GM23338 (cell line): ENCODE measurements around the gene MSMB. TPM values are rescaled to one million over a fixed set of nuclear protein-coding genes. Genes with fewer than 3 reads are reported as not detected.

Experiments used
- ATAC-seq: fragments of 200-7000 bp; cut with Tn5 transposase; 3 replicates; pipeline ENCODE4 v1.9.1; 2020
- DNase-seq: peaks from one replicate; pipeline ENCODE4 v3.0.0-alpha.2; 2015; ENCODE audit warnings: low spot score
- H2AFZ ChIP-seq: fragments of 200-600 bp; sonication (generic); 2 replicates; pipeline ENCODE4 v1.8.0; 2016; ENCODE audit warnings: antibody characterized with exemption, mild to moderate bottlenecking, moderate library complexity
- H3F3A ChIP-seq: fragments of 200-600 bp; sonication (generic); replicated peaks from 2 replicates; pipeline ENCODE4 v1.8.0; 2017; ENCODE audit warnings: antibody characterized with exemption, mixed run types, low read depth
- H3K27ac ChIP-seq: fragments of 200-600 bp; sonication (generic); 2 replicates; pipeline ENCODE4 v1.6.1; 2016; ENCODE audit warnings: low read depth
- H3K27me3 ChIP-seq: fragments of 200-600 bp; sonication (generic); 2 replicates; pipeline ENCODE4 v1.8.0; 2016; ENCODE audit warnings: mild to moderate bottlenecking, mixed run types, moderate library complexity; ENCODE audit not compliant: insufficient read depth
- H3K36me3 ChIP-seq: fragments of 200-600 bp; sonication (generic); 2 replicates; pipeline ENCODE4 v1.8.0; 2016; ENCODE audit warnings: mild to moderate bottlenecking; ENCODE audit not compliant: insufficient read depth
- H3K4me1 ChIP-seq: fragments of 200-600 bp; sonication (generic); 2 replicates; pipeline ENCODE4 v1.8.0; 2016; ENCODE audit warnings: mild to moderate bottlenecking, moderate library complexity; ENCODE audit not compliant: insufficient read depth
- H3K4me2 ChIP-seq: fragments of 200-600 bp; sonication (generic); 2 replicates; pipeline ENCODE4 v1.7.1; 2017; ENCODE audit warnings: mixed run types
- H3K4me3 ChIP-seq: fragments of 200-600 bp; sonication (generic); 2 replicates; pipeline ENCODE4 v1.6.1; 2016; ENCODE audit warnings: mixed run types
- H3K79me2 ChIP-seq: fragments of 200-600 bp; sonication (generic); replicated peaks from 2 replicates; pipeline ENCODE4 v1.8.0; 2017; ENCODE audit warnings: mild to moderate bottlenecking; ENCODE audit not compliant: insufficient read depth
- H3K9me2 ChIP-seq: fragments of 200-600 bp; sonication (generic); 2 replicates; pipeline ENCODE4 v1.8.0; 2017; ENCODE audit not compliant: insufficient read depth
- H4K20me1 ChIP-seq: fragments of 200-600 bp; sonication (generic); replicated peaks from 2 replicates; pipeline ENCODE4 v1.8.0; 2017; ENCODE audit warnings: mild to moderate bottlenecking; ENCODE audit not compliant: insufficient read depth
- H3K27ac Mint-ChIP-seq: 2 replicates; pipeline ENCODE4 v1.8.0; 2020; ENCODE audit warnings: inconsistent platforms, mild to moderate bottlenecking, moderate library complexity, mixed read lengths
- H3K27me3 Mint-ChIP-seq: 3 replicates; pipeline ENCODE4 v1.8.0; 2022; ENCODE audit warnings: low read depth, mild to moderate bottlenecking, moderate library complexity, mixed read lengths, inconsistent platforms; ENCODE audit not compliant: insufficient read depth, poor library complexity
- H3K36me3 Mint-ChIP-seq: 3 replicates; pipeline ENCODE4 v1.8.0; 2021; ENCODE audit warnings: low read depth, mild to moderate bottlenecking, inconsistent platforms, moderate library complexity, mixed read lengths
- H3K4me1 Mint-ChIP-seq: 3 replicates; pipeline ENCODE4 v1.8.0; 2020; ENCODE audit warnings: mild to moderate bottlenecking, inconsistent platforms, mixed read lengths
- H3K4me3 Mint-ChIP-seq: 3 replicates; pipeline ENCODE4 v1.8.0; 2021; ENCODE audit warnings: moderate library complexity, mild to moderate bottlenecking, inconsistent platforms, mixed read lengths
- H3K9me3 Mint-ChIP-seq: 3 replicates; pipeline ENCODE4 v1.8.0; 2020; ENCODE audit warnings: moderate library complexity, mild to moderate bottlenecking, inconsistent platforms, mixed read lengths
- CREB1 ChIP-seq: fragments of 250-450 bp; sonication (Bioruptor Pico); IDR thresholded peaks from 2 replicates; pipeline ENCODE4 v1.5.0; 2020; ENCODE audit warnings: low read depth, mild to moderate bottlenecking, moderate library complexity
- CTCF ChIP-seq, 2 experiments: fragments of 200-600 bp in 1 of 2; sonication (generic) in 1 of 2; conservative IDR thresholded peaks; 2 replicates each; pipeline versions ENCODE4 v1.5.1 to v1.6.1; 2016 to 2017; ENCODE audit warnings: antibody characterized with exemption in 2 of 2, low read depth in 2 of 2, mild to moderate bottlenecking in 2 of 2, moderate library complexity in 1 of 2
- ETS1 ChIP-seq: IDR thresholded peaks from 2 replicates; pipeline ENCODE4 v1.6.1; 2016; ENCODE audit warnings: antibody characterized with exemption
- EZH2 ChIP-seq: fragments of 200-600 bp; sonication (generic); IDR thresholded peaks from one replicate; pipeline ENCODE4 v1.8.0; 2017; ENCODE audit warnings: antibody characterized with exemption, mild to moderate bottlenecking, low read depth; ENCODE audit not compliant: unreplicated experiment
- EZH2phosphoT487 ChIP-seq: fragments of 200-600 bp; sonication (generic); IDR thresholded peaks from one replicate; pipeline ENCODE4 v1.8.1; 2018; ENCODE audit warnings: antibody characterized with exemption; ENCODE audit not compliant: unreplicated experiment
- JUNB ChIP-seq: IDR thresholded peaks from one replicate; pipeline ENCODE4 v1.6.1; 2016; ENCODE audit warnings: antibody characterized with exemption; ENCODE audit not compliant: unreplicated experiment
- NANOG ChIP-seq: IDR thresholded peaks from 2 replicates; pipeline ENCODE4 v1.6.1; 2016; ENCODE audit warnings: antibody characterized with exemption, borderline replicate concordance
- STAT1 ChIP-seq: IDR thresholded peaks from one replicate; pipeline ENCODE4 v1.6.1; 2016; ENCODE audit warnings: antibody characterized with exemption; ENCODE audit not compliant: unreplicated experiment
- ZNF114 ChIP-seq: fragments of 250-450 bp; sonication (Bioruptor Pico); IDR thresholded peaks from 2 replicates; pipeline ENCODE4 v1.5.0; 2020; ENCODE audit warnings: mild to moderate bottlenecking, moderate library complexity
- ZNF331 ChIP-seq: fragments of 250-450 bp; sonication (Bioruptor Pico); IDR thresholded peaks from 2 replicates; pipeline ENCODE4 v1.5.0; 2020; ENCODE audit warnings: low read depth, mild to moderate bottlenecking, moderate library complexity
- polyA plus RNA-seq: library from polyadenylated mRNA; unstranded; fragments of >200 nt; fragmentation: Nextera tagmentation; extraction: Ambion mirVana; gene quantifications from 2 replicates; pipeline ENCODE4 v1.2.1, GENCODE V29; 2016
- total RNA-seq: library from RNA; depleted of rRNA; stranded (reverse); fragments of >200 nt; shearing (Covaris generic); gene quantifications from 2 replicates; pipeline ENCODE4 v1.2.3, GENCODE V29; 2014

MSMB gene
- total and polyA plus RNA-seq, 2 experiments from 2014 or later = not detected

GRCh38 chr10:46020344-46020657, 25.8 kb downstream of the MSMB start (continued):
- no peak for TF ChIP-seq ETS1
- TF ChIP-seq JUNB = no peak
- TF ChIP-seq STAT1 = no peak
- TF ChIP-seq NANOG = no peak
- no peak for TF ChIP-seq ZNF114
- TF ChIP-seq CTCF (conservative IDR thresholded peaks at IDR 0.05; ENCODE audit: low read depth in 2 of 2) = no peak

GRCh38 chr10:46019569-46020343, 26.3 kb downstream of the MSMB start:
- Histone ChIP-seq H4K20me1 (peaks cover 30% of the 10 kb centered on the region), H3K27ac (no peak overlapping the region), H2AFZ (no peak overlapping the region), H3K4me2 (peak overlapping the region; percentile 0; the same call in 1 of the 2 replicates), H3K79me2 (peaks cover 89% of the 10 kb centered on the region), H3K36me3 (no peaks in the 10 kb centered on the region; the same call in 1 of the 2 replicates), H3F3A (no peaks in the 10 kb centered on the region), H3K4me1 (peaks cover 37% of the 10 kb centered on the region), H3K4me3 (no peak overlapping the region), H3K9me2 (no peaks in the 10 kb centered on the region), H3K27me3 (no peaks in the 10 kb centered on the region)
- ATAC-seq (peak; percentile 5; the same call in 1 of the 3 replicates), DNase-seq (peak; percentile 20)
- H3K4me1 Mint-ChIP-seq = peaks cover 26% of the 10 kb centered on the region
- no peak overlapping the region; the same call in 2 of the 3 replicates for H3K4me3 Mint-ChIP-seq
- TF ChIP-seq ZNF331 (CRISPR knock-in tag) (no peak), STAT1 (no peak), NANOG (no peak), CREB1 (CRISPR knock-in tag) (no peak), JUNB (no peak), EZH2 (no peak)
- H3K9me3 Mint-ChIP-seq = no peaks in the 10 kb centered on the region; the same call in 2 of the 3 replicates
- no peaks in the 10 kb centered on the region for H3K27me3 Mint-ChIP-seq
- no peak overlapping the region for H3K27ac Mint-ChIP-seq
- peaks cover 7% of the 10 kb centered on the region; the same call in 2 of the 3 replicates for H3K36me3 Mint-ChIP-seq

GRCh38 chr10:46019177-46019528, 26.9 kb downstream of the MSMB start:
- Histone ChIP-seq H3K4me3 (no peak overlapping the region), H3K27ac (no peak overlapping the region), H3K4me2 (no peak overlapping the region), H3F3A (no peaks in the 10 kb centered on the region), H3K4me1 (peaks cover 37% of the 10 kb centered on the region), H3K9me2 (no peaks in the 10 kb centered on the region), H3K36me3 (no peaks in the 10 kb centered on the region; the same call in 1 of the 2 replicates), H2AFZ (no peak overlapping the region), H3K79me2 (peaks cover 85% of the 10 kb centered on the region), H3K27me3 (no peaks in the 10 kb centered on the region), H4K20me1 (peaks cover 30% of the 10 kb centered on the region)
- Mint-ChIP-seq H3K4me3 (no peak overlapping the region), H3K27ac (no peak overlapping the region), H3K27me3 (no peaks in the 10 kb centered on the region), H3K9me3 (no peaks in the 10 kb centered on the region; the same call in 2 of the 3 replicates), H3K4me1 (peaks cover 26% of the 10 kb centered on the region), H3K36me3 (peaks cover 13% of the 10 kb centered on the region; the same call in 2 of the 3 replicates)
- ATAC-seq (no peak), DNase-seq (no peak)
- TF ChIP-seq ZNF114 (no peak), CREB1 (CRISPR knock-in tag) (no peak), EZH2 (no peak), CTCF (conservative IDR thresholded peaks at IDR 0.05; ENCODE audit: low read depth in 2 of 2) (no peak), EZH2phosphoT487 (no peak)
